Smooth muscle cell (in vitro differentiated cells): Measurements from ENCODE around the gene CACNA1I. TPM values are rescaled to one million over a fixed set of nuclear protein-coding genes. Genes with fewer than 3 reads are reported as not detected.

Source experiments
- DNase-seq: peaks from one replicate; lab custom pipeline; 2025; ENCODE audit not compliant: unreplicated experiment; lab: John Stamatoyannopoulos, UW
- H2AFZ ChIP-seq: fragments of 200-600 bp; sonication (generic); 2 replicates; pipeline ENCODE4 v1.6.0; 2016; ENCODE audit warnings: antibody characterized with exemption, low read depth, mild to moderate bottlenecking
- H3F3A ChIP-seq: fragments of 200-600 bp; sonication (generic); 2 replicates; pipeline ENCODE4 v1.6.0; 2017; ENCODE audit warnings: antibody characterized with exemption, low read depth
- H3K27ac ChIP-seq: fragments of 200-600 bp; sonication (generic); 2 replicates; pipeline ENCODE4 v1.5.1; 2016; ENCODE audit warnings: low read depth, mild to moderate bottlenecking
- H3K27me3 ChIP-seq: fragments of 200-600 bp; sonication (generic); 2 replicates; pipeline ENCODE4 v1.6.1; 2016; ENCODE audit warnings: low read depth, mild to moderate bottlenecking
- H3K36me3 ChIP-seq: fragments of 200-600 bp; sonication (generic); 2 replicates; pipeline ENCODE4 v1.5.1; 2016; ENCODE audit warnings: low read depth
- H3K4me1 ChIP-seq: fragments of 200-600 bp; sonication (generic); 2 replicates; pipeline ENCODE4 v1.5.1; 2016; ENCODE audit warnings: low read depth
- H3K4me2 ChIP-seq: fragments of 200-600 bp; sonication (generic); 2 replicates; pipeline ENCODE4 v1.6.0; 2016; ENCODE audit warnings: mild to moderate bottlenecking
- H3K4me3 ChIP-seq: fragments of 200-600 bp; sonication (generic); 2 replicates; pipeline ENCODE4 v1.5.1; 2016; ENCODE audit warnings: mild to moderate bottlenecking
- H3K79me2 ChIP-seq: fragments of 200-600 bp; sonication (generic); 2 replicates; pipeline ENCODE4 v1.6.0; 2016; ENCODE audit warnings: low read depth, mild to moderate bottlenecking
- H3K9ac ChIP-seq: fragments of 200-600 bp; sonication (generic); 2 replicates; pipeline ENCODE4 v1.6.0; 2016; ENCODE audit warnings: low read depth
- H3K9me3 ChIP-seq: fragments of 200-600 bp; sonication (generic); replicated peaks from 2 replicates; pipeline ENCODE4 v1.5.1; 2016; ENCODE audit warnings: low read depth
- H4K20me1 ChIP-seq: fragments of 200-600 bp; sonication (generic); 2 replicates; pipeline ENCODE4 v1.6.0; 2016; ENCODE audit warnings: low read depth
- WGBS: methylation state at CpG from one replicate; pipeline ENCODE4 v1.1.7; 2016; ENCODE audit warnings: low lambda C conversion rate; 5-methylcytosine and 5-hydroxymethylcytosine counted together
- polyA plus RNA-seq: library from polyadenylated mRNA; unstranded; fragments of >200 nt; fragmentation: Nextera tagmentation; extraction: Ambion mirVana; gene quantifications from 2 replicates; pipeline ENCODE4 v1.2.1, GENCODE V29; 2016
- total RNA-seq: library from RNA; depleted of rRNA; stranded (reverse); fragments of >200 nt; gene quantifications from 2 replicates; pipeline ENCODE4 v1.2.3, GENCODE V29; 2014
- TF ChIP-seq, protein P1 (sequence below): fragments of 200-600 bp; sonication (generic); IDR thresholded peaks from 2 replicates; pipeline ENCODE4 v1.5.1; 2017; ENCODE audit warnings: borderline replicate concordance, mild to moderate bottlenecking, antibody characterized with exemption; ENCODE audit not compliant: insufficient read depth, poor library complexity, severe bottlenecking

CACNA1I gene
- total and polyA plus RNA-seq, 2 experiments from 2014 or later: not detected

DNA sequence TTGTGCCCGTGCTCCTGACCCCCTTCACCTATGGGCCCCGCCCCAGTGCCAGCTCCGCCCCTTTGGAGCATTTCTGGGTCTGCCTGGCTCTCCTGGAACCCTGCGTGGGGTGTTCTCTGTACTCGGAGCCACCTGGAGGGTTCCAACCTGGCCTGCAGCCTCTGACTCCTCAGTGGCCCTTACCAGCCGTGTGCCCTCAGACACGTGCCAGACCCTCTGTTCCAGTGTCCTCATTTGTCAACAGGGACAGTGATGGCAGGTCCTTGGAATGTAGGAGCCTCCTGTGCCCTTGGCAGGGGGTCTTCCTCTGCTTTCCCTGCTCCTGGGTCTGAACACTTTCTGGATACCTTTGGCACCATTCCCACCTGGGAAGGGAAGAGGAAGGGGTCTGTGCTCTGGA lies 96.4 kb downstream of the CACNA1I start:
- H3K36me3 ChIP-seq: no peaks in the 10 kb centered on the region
- H4K20me1 ChIP-seq: no peaks in the 10 kb centered on the region
- peaks cover 6% of the 10 kb centered on the region for H3K9me3 ChIP-seq
- WGBS: 73% methylated on average over 7 of the region's 7 CpGs
- H3K4me3 ChIP-seq: no peak overlapping the region
- H3K4me2 ChIP-seq: no peak overlapping the region
- DNase-seq: no peak
- H3K79me2 ChIP-seq: no peaks in the 10 kb centered on the region
- TF ChIP-seq, protein P1, sequence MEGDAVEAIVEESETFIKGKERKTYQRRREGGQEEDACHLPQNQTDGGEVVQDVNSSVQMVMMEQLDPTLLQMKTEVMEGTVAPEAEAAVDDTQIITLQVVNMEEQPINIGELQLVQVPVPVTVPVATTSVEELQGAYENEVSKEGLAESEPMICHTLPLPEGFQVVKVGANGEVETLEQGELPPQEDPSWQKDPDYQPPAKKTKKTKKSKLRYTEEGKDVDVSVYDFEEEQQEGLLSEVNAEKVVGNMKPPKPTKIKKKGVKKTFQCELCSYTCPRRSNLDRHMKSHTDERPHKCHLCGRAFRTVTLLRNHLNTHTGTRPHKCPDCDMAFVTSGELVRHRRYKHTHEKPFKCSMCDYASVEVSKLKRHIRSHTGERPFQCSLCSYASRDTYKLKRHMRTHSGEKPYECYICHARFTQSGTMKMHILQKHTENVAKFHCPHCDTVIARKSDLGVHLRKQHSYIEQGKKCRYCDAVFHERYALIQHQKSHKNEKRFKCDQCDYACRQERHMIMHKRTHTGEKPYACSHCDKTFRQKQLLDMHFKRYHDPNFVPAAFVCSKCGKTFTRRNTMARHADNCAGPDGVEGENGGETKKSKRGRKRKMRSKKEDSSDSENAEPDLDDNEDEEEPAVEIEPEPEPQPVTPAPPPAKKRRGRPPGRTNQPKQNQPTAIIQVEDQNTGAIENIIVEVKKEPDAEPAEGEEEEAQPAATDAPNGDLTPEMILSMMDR: no peak
- no peak overlapping the region for H3K9ac ChIP-seq
- peaks cover 35% of the 10 kb centered on the region for H3K27me3 ChIP-seq
- peaks cover 6% of the 10 kb centered on the region for H3K4me1 ChIP-seq
- no peak overlapping the region for H2AFZ ChIP-seq
- no peak overlapping the region for H3K27ac ChIP-seq
- H3F3A ChIP-seq: no peaks in the 10 kb centered on the region

DNA sequence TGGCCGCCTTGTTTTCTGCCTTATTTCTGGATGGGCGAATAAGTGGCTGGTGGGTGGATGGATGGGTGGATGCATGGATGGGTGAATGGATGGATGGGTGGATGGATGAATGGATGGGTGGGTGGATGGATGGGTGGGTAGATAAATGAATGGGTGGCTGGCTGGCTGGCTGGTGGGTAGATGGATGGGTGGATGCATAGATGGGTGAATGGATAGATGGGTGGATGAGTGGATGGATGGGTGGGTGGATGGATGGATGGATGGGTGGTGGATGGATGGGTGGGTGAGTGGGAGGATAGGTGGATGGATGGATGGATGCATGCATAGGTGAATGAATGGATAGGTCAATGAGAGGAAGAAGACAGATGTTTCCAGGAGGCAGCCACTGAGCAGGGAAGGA lies 98.9 kb downstream of the CACNA1I start:
- Histone ChIP-seq H3K27ac (no peak overlapping the region), H3K9me3 (peaks cover 10% of the 10 kb centered on the region), H3K4me1 (no peaks in the 10 kb centered on the region), H3K9ac (no peak overlapping the region), H3K79me2 (no peaks in the 10 kb centered on the region), H2AFZ (no peak overlapping the region), H3F3A (no peaks in the 10 kb centered on the region), H3K27me3 (peaks cover 10% of the 10 kb centered on the region), H4K20me1 (no peaks in the 10 kb centered on the region), H3K4me2 (no peak overlapping the region), H3K4me3 (no peak overlapping the region), H3K36me3 (no peaks in the 10 kb centered on the region)
- no peak for DNase-seq
- 97% methylated on average over 2 of the region's 2 CpGs for WGBS
- TF ChIP-seq, protein P1: no peak

DNA sequence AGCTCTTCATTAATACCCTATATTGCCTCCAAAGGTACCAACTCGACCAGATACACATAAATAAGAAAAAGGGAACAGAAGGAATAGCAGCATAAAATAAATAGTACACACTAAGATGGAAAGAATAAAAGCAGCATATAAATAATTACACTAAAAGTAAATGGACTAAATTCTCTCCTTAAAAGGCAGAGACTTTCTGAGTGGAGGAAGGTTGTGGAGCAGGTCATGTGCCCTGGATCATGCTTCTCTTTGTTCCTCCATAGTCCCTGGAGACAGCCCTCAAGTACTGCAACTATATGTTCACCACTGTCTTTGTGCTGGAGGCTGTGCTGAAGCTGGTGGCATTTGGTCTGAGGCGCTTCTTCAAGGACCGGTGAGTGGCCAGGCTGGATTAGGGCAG lies 101.4 kb downstream of the CACNA1I start:
- Histone ChIP-seq H3K79me2 (no peaks in the 10 kb centered on the region), H3K9ac (no peak overlapping the region), H2AFZ (no peak overlapping the region), H3K4me3 (no peak overlapping the region), H3K4me2 (no peak overlapping the region), H3K27me3 (peaks cover 8% of the 10 kb centered on the region), H3K27ac (no peak overlapping the region), H3K36me3 (no peaks in the 10 kb centered on the region), H3K4me1 (no peaks in the 10 kb centered on the region), H4K20me1 (no peaks in the 10 kb centered on the region), H3K9me3 (peaks cover 10% of the 10 kb centered on the region), H3F3A (no peaks in the 10 kb centered on the region)
- no peak for DNase-seq
- TF ChIP-seq, protein P1: no peak
- 95% methylated on average over 3 of the region's 3 CpGs for WGBS

- H3K79me2 ChIP-seq: no peaks in the 10 kb centered on the region
- H3F3A ChIP-seq: no peaks in the 10 kb centered on the region
- WGBS: 86% methylated on average over 6 of the region's 7 CpGs
- no peak overlapping the region for H3K9ac ChIP-seq
- DNase-seq: no peak
- H3K4me2 ChIP-seq: no peak overlapping the region
- TF ChIP-seq, protein P1: no peak
- peaks cover 8% of the 10 kb centered on the region for H3K27me3 ChIP-seq
- no peak overlapping the region for H3K27ac ChIP-seq
- no peak overlapping the region for H2AFZ ChIP-seq
- H3K36me3 ChIP-seq: no peaks in the 10 kb centered on the region
- H4K20me1 ChIP-seq: no peaks in the 10 kb centered on the region
- no peak overlapping the region for H3K4me3 ChIP-seq
- peaks cover 10% of the 10 kb centered on the region for H3K9me3 ChIP-seq
- no peaks in the 10 kb centered on the region for H3K4me1 ChIP-seq
Measured at GRCh38 chr22:39674536-39674935, 104.0 kb downstream of the CACNA1I start.
